Measurements from ENCODE around the gene S100A11. TPM values are rescaled to one million over a fixed set of nuclear protein-coding genes. Genes with fewer than 3 reads are reported as not detected.

Gene S100A11
- total and polyA plus RNA-seq, 10 donors = 243 to 669 (median 449) TPM

DNA sequence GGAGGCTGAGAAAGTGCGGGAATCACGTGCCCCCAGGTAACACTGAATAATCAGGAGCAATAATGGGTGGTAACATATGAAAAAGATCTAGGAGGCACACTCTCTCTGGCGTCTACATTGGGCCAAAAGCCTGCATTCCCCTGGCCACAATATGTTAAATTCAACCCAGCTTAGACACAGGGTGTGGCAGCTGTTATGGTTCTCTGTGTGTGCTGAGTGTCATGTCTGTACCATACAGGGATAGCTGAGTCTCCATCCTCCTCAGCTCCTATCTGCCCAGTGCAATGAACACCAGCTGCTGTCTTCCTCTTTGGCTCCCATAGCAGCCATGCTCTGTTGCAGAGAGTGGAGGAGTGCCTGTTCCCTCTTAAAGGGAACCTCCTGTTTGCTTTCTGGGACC, 14.3 kb downstream of the S100A11 start:
- H3K4me1 ChIP-seq = no peaks in the 10 kb centered on the region

GRCh38 chr1:152021569-152021968, 15.2 kb downstream of the S100A11 start:
- no peak for TF ChIP-seq POLR2AphosphoS5 (IDR thresholded peaks at IDR 0.05)
- no peak for TF ChIP-seq POLR2A (IDR thresholded peaks at IDR 0.05)
- TF ChIP-seq, protein P1, sequence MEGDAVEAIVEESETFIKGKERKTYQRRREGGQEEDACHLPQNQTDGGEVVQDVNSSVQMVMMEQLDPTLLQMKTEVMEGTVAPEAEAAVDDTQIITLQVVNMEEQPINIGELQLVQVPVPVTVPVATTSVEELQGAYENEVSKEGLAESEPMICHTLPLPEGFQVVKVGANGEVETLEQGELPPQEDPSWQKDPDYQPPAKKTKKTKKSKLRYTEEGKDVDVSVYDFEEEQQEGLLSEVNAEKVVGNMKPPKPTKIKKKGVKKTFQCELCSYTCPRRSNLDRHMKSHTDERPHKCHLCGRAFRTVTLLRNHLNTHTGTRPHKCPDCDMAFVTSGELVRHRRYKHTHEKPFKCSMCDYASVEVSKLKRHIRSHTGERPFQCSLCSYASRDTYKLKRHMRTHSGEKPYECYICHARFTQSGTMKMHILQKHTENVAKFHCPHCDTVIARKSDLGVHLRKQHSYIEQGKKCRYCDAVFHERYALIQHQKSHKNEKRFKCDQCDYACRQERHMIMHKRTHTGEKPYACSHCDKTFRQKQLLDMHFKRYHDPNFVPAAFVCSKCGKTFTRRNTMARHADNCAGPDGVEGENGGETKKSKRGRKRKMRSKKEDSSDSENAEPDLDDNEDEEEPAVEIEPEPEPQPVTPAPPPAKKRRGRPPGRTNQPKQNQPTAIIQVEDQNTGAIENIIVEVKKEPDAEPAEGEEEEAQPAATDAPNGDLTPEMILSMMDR (IDR thresholded peaks at IDR 0.05 in 8 of 11, conservative IDR thresholded peaks at IDR 0.05 in 3 of 11) = no peak
- no peaks in the 10 kb centered on the region for H3K9me3 ChIP-seq
- peaks cover 0 to 6% (median 0%) of the 10 kb centered on the region in 7 donors for H3K27me3 ChIP-seq (replicated peaks in 1 of 7)
- no peaks in the 10 kb centered on the region for H3K36me3 ChIP-seq
- H3K4me1 ChIP-seq = no peaks in the 10 kb centered on the region
- H3K27ac ChIP-seq = no peak overlapping the region
- DNase-seq = no peak
- H3K4me3 ChIP-seq = no peak overlapping the region
- intact Hi-C loops (cut with DNase I; ENCODE audit: low total_unique reads) = no loop called here
- 82 to 90% (median 89%) methylated on average over 7 of the region's 7 CpGs for WGBS, 5 donors

More for the DNA sequence above, 14.3 kb downstream of the S100A11 start:
- 81 to 87% (median 84%) methylated on average over 3 of the region's 3 CpGs for WGBS, 5 donors
- no peak for DNase-seq
- intact Hi-C loops (cut with DNase I; ENCODE audit: low total_unique reads) = no loop called here
- Histone ChIP-seq H3K27ac (no peak overlapping the region), H3K9me3 (no peaks in the 10 kb centered on the region), H3K27me3 (replicated peaks in 1 of 7) (peaks cover 0 to 6% (median 0%) of the 10 kb centered on the region in 7 donors), H3K4me3 (no peak overlapping the region), H3K36me3 (no peaks in the 10 kb centered on the region)
- TF ChIP-seq POLR2A (IDR thresholded peaks at IDR 0.05) (no peak), POLR2AphosphoS5 (IDR thresholded peaks at IDR 0.05) (no peak)
- TF ChIP-seq, protein P1 (IDR thresholded peaks at IDR 0.05 in 8 of 11, conservative IDR thresholded peaks at IDR 0.05 in 3 of 11) = no peak

DNA sequence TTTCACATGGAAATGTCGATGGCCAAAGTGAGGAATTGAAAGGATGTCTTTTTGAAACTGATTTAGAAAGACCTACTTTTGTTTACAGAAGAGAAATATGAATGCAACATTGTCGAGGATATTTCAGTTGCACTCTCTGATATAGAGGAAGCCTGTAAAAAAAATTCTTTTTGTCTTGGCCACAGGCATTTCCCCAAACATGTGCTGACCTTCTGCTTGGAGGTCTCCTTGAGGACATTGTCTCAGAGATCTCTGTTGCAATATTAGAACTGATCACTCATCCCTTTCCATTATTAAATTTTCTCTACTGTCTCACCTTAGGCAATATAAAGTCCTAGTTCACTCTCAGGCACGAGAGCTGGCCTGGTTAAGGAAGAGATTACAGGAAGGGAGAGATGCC, 16.0 kb downstream of the S100A11 start:
- H3K4me3 ChIP-seq = no peak overlapping the region
- H3K27me3 ChIP-seq (replicated peaks in 1 of 7) = peaks cover 0 to 6% (median 0%) of the 10 kb centered on the region in 7 donors
- no peak for DNase-seq
- H3K36me3 ChIP-seq = no peaks in the 10 kb centered on the region
- 49 to 62% (median 54%) methylated on average over 3 of the region's 3 CpGs for WGBS, 5 donors
- H3K9me3 ChIP-seq = no peaks in the 10 kb centered on the region
- no peak overlapping the region for H3K27ac ChIP-seq
- TF ChIP-seq, protein P1 (IDR thresholded peaks at IDR 0.05 in 8 of 11, conservative IDR thresholded peaks at IDR 0.05 in 3 of 11) = no peak
- TF ChIP-seq POLR2AphosphoS5 (IDR thresholded peaks at IDR 0.05) (no peak), POLR2A (IDR thresholded peaks at IDR 0.05) (no peak)
- no peaks in the 10 kb centered on the region for H3K4me1 ChIP-seq
- intact Hi-C loops (cut with DNase I; ENCODE audit: low total_unique reads) = no loop called here

DNA sequence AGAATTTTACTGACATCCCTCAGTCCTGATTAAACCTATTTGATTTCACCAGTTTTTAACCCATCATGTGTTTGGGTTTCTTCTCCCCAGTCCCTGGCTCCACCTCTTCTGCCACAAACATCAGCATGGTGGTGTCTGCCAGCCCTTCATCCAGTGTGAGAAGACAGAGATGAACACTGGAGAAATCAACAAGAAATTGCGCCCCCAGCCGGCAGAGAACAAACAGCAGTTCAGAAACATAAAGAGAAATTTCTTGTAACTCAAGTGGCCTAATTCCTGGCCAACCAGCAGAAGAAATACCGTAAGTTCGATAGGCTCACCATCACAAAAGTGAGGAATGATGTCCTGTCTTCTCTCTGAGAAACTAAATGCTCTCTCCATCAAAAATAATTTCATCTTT, 18.3 kb downstream of the S100A11 start:
- Histone ChIP-seq H3K36me3 (no peaks in the 10 kb centered on the region), H3K27me3 (replicated peaks in 1 of 7) (peaks cover 0 to 6% (median 0%) of the 10 kb centered on the region in 7 donors), H3K9me3 (no peaks in the 10 kb centered on the region), H3K4me1 (no peaks in the 10 kb centered on the region), H3K27ac (no peak overlapping the region), H3K4me3 (no peak overlapping the region)
- 58 to 66% (median 62%) methylated on average over 4 of the region's 4 CpGs for whole genome bisulfite sequencing, 5 donors
- TF ChIP-seq POLR2A (IDR thresholded peaks at IDR 0.05) (no peak), POLR2AphosphoS5 (IDR thresholded peaks at IDR 0.05) (no peak)
- TF ChIP-seq, protein P1 (IDR thresholded peaks at IDR 0.05 in 8 of 11, conservative IDR thresholded peaks at IDR 0.05 in 3 of 11) = no peak
- intact Hi-C loops (cut with DNase I; ENCODE audit: low total_unique reads) = no loop called here
- no peak for DNase-seq
